DOHH2 (cell line): ENCODE data around the gene MOB4.

Experiments
- EZH2phosphoT487 ChIP-seq: fragments of 200-600 bp; sonication (generic); IDR thresholded peaks from 2 replicates; pipeline ENCODE4 v1.6.1; 2017; ENCODE audit warnings: borderline replicate concordance, mild to moderate bottlenecking, antibody characterized with exemption, low read length, moderate library complexity, mixed read lengths
- TF ChIP-seq, protein P1 (sequence below): fragments of 200-600 bp; sonication (generic); IDR thresholded peaks from one replicate; pipeline ENCODE4 v1.5.1; 2014; ENCODE audit warnings: antibody characterized with exemption, mild to moderate bottlenecking, low read depth, low read length; ENCODE audit not compliant: poor library complexity, severe bottlenecking

GRCh38 chr2:197600306-197600705 lies 84.4 kb downstream of the MOB4 start:
- TF ChIP-seq, protein P1, sequence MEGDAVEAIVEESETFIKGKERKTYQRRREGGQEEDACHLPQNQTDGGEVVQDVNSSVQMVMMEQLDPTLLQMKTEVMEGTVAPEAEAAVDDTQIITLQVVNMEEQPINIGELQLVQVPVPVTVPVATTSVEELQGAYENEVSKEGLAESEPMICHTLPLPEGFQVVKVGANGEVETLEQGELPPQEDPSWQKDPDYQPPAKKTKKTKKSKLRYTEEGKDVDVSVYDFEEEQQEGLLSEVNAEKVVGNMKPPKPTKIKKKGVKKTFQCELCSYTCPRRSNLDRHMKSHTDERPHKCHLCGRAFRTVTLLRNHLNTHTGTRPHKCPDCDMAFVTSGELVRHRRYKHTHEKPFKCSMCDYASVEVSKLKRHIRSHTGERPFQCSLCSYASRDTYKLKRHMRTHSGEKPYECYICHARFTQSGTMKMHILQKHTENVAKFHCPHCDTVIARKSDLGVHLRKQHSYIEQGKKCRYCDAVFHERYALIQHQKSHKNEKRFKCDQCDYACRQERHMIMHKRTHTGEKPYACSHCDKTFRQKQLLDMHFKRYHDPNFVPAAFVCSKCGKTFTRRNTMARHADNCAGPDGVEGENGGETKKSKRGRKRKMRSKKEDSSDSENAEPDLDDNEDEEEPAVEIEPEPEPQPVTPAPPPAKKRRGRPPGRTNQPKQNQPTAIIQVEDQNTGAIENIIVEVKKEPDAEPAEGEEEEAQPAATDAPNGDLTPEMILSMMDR = no peak
- TF ChIP-seq EZH2phosphoT487 = no peak
